ENCODE data around the gene DDX54.
"Not testable (repeated sequence)": the region's sequence is repeated elsewhere in the genome, so short reads cannot be mapped to it uniquely, and the experiment has no call there.

DDX54 gene

GRCh38 chr12:113128802-113129663, 56.2 kb downstream of the DDX54 start:
- TF ChIP-seq CTCF (IDR thresholded peaks at IDR 0.05; ENCODE audit: control insufficient read depth, extremely low read depth, insufficient read depth) = no peak
- DNase-seq (ENCODE audit: low read depth) = no peak
- no peak overlapping the region for H3K4me3 ChIP-seq (ENCODE audit: low read depth, low read length)

GRCh38 chr12:113127791-113128199, 57.5 kb downstream of the DDX54 start:
- no peak for DNase-seq (ENCODE audit: low read depth)
- no peak overlapping the region for H3K4me3 ChIP-seq (ENCODE audit: low read depth, low read length)
- TF ChIP-seq CTCF (IDR thresholded peaks at IDR 0.05; ENCODE audit: control insufficient read depth, extremely low read depth, insufficient read depth) = no peak

GRCh38 chr12:113120670-113121370, 64.5 kb downstream of the DDX54 start:
- DNase-seq (ENCODE audit: low read depth) = no peak
- no peak overlapping the region for H3K4me3 ChIP-seq (ENCODE audit: low read depth, low read length)
- no peak for TF ChIP-seq CTCF (IDR thresholded peaks at IDR 0.05; ENCODE audit: control insufficient read depth, extremely low read depth, insufficient read depth)

- no peak for TF ChIP-seq CTCF (IDR thresholded peaks at IDR 0.05; ENCODE audit: control insufficient read depth, extremely low read depth, insufficient read depth)
- no peak for DNase-seq (ENCODE audit: low read depth)
- H3K4me3 ChIP-seq (ENCODE audit: low read depth, low read length) = no peak overlapping the region
Measured at GRCh38 chr12:113119980-113120669, 65.2 kb downstream of the DDX54 start.

GRCh38 chr12:113118142-113118541, 67.1 kb downstream of the DDX54 start:
- no peak for TF ChIP-seq CTCF (IDR thresholded peaks at IDR 0.05; ENCODE audit: control insufficient read depth, extremely low read depth, insufficient read depth)
- no peak for DNase-seq (ENCODE audit: low read depth)
- H3K4me3 ChIP-seq (ENCODE audit: low read depth, low read length) = no peak overlapping the region

- not testable (repeated sequence) for H3K4me3 ChIP-seq (ENCODE audit: low read depth, low read length); DNase-seq (ENCODE audit: low read depth)
Measured at GRCh38 chr12:113117684-113118083, 67.6 kb downstream of the DDX54 start.

- DNase-seq (ENCODE audit: low read depth) = no peak
- no peak overlapping the region for H3K4me3 ChIP-seq (ENCODE audit: low read depth, low read length)
- TF ChIP-seq CTCF (IDR thresholded peaks at IDR 0.05; ENCODE audit: control insufficient read depth, extremely low read depth, insufficient read depth) = no peak
Measured at GRCh38 chr12:113116875-113117274, 68.4 kb downstream of the DDX54 start.

All from LNCaP clone FGC (cell line).